GM18517 (cell line): ENCODE data around the gene BUB1.
"Not testable (repeated sequence)": the region's sequence is repeated elsewhere in the genome, so short reads cannot be mapped to it uniquely, and the experiment has no call there.

Experiments used
- ATAC-seq: cut with Tn5 transposase; IDR thresholded peaks from one replicate; pipeline ENCODE4 v1.9.1; 2021; ENCODE audit warnings: mild to moderate bottlenecking, moderate library complexity; ENCODE audit not compliant: unreplicated experiment

The BUB1 gene

DNA sequence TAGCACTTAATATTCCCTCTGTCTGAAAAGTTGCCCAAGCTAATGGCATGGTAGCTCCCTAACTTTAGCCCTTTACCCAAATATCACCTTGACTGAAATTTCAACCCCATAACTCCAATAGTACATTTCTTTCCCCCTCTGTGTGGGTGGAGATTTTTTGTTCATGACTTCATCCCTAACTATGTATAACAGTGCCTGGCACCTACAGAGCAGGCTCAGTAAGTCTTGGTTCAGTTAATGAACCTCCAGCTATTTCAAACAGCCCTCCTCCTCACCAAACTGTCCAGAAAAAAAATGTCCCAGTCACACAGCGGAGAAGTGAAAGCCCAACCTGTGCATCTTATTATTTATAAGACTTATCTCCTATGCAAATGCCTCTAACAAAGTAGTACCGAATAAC lies 18.6 kb downstream of the BUB1 start:
- no peak for ATAC-seq

- no peak for ATAC-seq
These were observed 20.0 kb downstream of the BUB1 start for GRCh38 chr2:110657724-110658305.

- no peak for ATAC-seq
These were observed 22.2 kb downstream of the BUB1 start for GRCh38 chr2:110655701-110656100.

GRCh38 chr2:110653861-110654260 lies 24.0 kb downstream of the BUB1 start:
- ATAC-seq: no peak

DNA sequence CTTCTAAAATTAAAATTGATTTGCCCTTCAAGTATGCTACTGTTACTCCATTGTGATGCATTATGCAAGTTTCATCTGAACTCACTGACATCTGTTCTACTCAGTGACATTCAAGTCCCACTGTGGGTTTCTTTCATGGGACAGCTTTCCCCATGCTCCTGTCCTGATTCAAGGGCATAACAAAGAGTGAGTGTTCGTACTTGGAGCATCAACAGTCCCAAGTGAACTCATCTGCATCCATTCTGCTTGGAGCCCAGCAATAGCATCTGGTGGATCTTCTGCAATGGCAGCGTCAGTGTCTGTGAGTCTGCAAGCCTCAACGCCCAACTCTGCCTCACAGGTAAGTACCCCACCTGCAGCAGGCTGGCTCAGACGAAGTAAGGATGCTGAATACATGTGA lies 27.5 kb downstream of the BUB1 start:
- no peak for ATAC-seq

DNA sequence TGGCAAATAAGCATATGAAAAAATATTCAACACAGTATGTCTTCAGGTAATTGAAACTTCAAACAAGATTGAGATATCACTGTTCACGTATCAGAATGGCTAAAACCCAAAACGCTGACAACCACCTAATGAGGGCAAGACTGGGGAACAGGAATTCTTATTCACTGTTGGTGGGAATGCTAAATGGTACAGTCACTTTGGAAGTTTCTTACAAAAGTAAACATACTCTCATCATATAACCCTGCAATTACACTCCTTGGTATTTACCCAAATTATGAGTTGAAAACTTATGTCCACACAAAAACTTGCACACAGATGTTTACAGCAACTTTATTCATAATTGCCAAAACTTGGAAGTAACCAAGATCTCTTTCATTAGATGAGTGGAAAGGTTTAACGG lies 30.1 kb downstream of the BUB1 start:
- no peak for ATAC-seq

DNA sequence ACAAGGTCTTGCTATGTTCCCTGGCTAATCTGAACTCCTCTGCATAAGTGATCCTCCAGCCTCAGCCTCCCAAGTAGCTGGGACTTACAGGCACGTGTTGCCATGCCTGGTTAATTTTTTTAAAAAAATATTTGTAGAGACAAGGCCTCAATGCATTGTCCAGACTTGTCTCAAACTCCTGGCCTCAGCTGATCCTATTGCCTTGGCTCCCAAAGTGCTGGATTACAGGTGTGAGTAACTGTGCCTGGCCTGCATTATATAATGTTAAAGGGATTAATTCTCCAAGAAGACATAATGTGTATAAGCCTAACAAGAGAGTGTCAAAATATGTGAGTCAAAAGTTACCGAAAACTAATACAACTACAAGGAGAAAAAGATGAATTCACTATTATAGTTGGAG lies 32.2 kb downstream of the BUB1 start:
- ATAC-seq: no peak

- no peak for ATAC-seq
These were observed 33.5 kb downstream of the BUB1 start for GRCh38 chr2:110644357-110644756.

DNA sequence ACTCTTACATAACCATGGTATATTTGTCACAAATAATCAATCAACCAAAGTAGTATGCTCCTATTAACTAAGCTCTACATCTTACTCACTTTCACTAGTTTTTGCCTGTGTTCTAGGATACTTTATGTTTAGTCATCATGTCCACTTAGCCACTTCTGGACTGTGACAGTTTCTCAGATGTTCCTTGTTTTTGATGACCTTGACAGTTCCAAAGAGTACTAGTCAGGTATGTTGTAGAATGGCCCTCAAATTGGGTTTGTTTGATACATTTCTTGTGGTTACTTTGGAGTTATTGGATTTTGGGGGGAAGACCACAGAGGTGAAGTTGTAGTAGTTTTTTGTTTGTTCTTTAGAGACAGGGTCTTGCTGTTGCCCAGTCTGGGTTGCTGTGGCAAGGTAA lies 35.5 kb downstream of the BUB1 start:
- no peak for ATAC-seq

DNA sequence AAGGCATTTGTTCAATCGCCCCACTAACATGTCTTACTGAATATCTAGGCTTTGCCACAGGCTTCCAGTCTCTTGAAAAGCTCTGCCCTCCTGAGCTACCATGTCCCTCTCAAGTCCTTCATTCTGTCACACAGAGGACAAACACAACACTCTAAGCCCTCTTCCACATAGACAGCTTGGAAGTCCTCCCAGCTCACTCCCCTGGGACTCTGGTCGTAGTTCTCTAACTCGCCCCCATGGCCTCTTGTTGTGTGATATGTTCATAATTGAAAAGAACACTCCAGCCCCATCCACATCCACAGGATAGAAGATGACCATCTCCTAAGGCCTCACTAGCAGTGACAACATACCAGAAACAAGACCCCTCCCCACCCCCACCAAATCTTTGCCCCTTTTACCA lies 37.9 kb downstream of the BUB1 start:
- no peak for ATAC-seq

DNA sequence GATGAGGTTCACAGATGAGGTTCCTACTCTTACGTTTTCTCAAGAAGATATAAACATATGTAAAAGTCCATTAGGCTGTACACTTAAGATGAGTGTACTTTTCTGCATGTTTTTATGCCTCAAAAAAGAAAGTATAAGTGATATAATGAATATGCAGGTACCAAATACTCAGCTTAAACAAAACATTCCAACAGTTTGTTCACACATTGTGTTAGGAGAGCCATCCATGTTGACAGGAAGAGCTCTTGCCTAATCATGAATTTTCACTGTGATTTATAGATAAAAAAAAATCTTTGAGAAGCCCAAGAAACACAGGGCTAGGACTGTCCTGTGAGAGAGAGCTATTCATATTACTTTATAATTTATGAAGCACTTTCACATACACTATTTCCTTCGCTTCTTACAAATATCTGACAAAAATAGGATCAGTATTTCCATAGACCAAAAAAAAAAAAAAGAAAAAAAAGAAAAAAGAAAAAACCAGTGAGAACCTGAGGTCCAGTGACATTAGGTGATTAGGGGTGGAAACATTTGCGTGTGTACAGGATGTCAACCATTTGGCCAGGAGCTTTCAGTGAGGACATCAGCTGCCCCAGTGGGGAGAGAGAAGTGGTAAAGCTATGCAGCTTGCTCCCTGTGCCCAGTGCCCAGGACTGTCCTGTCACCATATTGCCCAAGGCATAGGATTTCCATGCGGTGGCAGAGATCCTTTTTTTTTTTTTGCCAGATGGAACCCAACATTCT lies 38.7 kb downstream of the BUB1 start:
- no peak for ATAC-seq

DNA sequence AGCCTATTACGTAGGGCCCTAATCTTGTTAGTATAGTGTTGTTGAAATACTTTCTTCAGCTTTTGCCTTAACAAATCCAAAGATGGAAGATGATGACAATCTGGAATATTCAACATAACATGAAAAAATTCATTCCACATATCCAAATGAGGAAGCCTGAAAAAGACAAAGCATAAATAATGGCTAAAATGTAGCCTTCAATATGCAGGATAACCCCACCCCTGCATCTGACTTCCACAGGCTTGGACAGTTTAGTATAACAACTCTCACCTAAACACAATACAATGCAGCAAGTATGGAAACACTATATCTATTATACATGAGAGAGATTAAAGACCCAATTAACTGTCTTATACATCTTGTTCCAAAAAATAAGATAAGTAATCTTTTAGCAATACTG lies 39.9 kb downstream of the BUB1 start:
- ATAC-seq: no peak

DNA sequence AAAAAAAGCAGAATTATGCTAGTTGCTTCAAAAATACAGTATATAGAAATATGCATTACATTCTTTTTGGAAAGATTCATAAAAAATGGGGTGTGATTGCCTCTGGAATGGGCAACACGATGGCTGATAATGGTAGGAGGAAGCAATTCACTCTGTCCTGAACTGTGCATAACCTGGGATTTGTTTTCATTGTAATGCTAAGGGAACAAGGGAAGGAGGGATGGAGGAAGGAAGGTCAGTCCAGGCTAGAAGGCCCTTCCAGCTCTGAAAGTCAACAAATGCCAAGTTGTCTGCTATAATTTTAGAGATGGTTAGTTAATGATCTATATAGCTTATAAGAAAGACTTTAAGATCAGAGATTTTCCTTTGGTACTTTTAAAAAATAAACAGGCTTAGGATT lies 40.8 kb downstream of the BUB1 start:
- ATAC-seq: no peak

DNA sequence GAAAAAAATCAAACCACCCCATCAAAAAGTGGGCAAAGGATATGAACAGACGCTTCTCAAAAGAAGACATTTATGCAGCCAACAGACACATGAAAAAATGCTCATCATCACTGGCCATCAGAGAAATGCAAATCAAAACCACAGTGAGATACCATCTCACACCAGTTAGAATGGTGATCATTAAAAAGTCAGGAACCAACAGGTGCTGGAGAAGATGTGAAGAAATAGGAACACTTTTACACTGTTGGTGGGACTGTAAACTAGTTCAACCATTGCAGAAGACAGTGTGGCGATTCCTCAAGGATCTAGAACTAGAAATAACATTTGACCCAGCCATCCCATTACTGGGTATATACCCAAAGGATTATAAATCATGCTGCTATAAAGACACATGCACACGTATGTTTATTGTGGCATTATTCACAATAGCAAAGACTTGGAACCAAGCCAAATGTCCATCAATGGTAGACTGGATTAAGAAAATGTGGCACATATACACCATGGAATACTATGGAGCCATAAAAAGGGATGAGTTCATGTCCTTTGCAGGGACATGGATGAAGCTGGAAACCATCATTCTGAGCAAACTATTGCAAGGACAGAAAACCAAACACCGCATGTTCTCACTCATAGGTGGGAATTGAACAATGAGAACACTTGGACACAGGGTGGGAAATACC lies 41.8 kb downstream of the BUB1 start:
- not testable (repeated sequence) for ATAC-seq

- ATAC-seq: not testable (repeated sequence)
These were observed 50.5 kb downstream of the BUB1 start for GRCh38 chr2:110627348-110627747.

DNA sequence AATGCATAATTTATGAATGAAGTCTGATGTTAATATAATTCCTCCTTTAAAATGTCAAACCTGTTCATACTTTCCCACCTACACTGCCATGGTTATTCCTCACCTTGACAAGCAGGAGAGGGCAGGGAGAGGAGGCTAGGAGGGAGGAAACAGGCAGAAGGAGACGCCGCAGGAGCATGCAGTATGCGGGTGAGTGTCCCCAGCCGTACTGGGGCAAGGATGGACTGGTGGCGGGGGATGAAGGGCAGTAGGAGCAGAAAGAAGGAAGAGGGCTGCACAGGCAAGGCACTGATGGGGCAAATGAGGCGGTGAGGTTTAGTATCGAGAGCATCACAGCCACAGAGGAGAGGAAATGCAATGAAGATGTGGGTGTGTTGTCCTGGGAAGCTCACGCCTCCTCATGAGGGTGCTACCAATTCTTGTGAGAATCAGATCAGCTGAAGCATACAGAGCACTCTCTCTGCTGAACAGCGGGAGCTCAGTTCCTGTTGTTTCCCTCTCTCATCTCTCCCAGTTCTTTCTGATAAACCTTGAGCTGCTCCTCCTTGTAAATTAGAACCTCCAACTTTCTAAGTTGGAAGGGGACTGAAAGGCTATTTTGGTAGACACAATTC lies 58.4 kb downstream of the BUB1 start:
- not testable (repeated sequence) for ATAC-seq

DNA sequence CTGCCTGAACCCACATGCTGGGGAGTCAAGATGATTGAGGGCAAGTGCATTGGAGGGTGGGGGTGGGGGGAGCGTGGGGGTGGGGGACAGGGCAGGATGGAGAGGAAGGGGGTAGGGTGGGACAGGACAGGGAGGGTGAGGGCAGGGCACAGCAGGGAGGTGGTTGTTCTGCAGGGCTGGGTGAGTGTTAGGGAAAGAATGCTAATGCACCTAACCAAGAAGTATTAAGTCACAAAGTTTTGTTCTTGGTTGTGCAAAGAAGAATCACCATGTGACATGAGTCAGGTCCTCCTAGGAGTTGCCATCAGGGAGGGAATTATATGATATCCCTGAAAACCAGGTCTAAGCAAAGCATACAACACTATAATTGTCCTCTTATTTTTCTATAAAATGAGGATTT lies 63.9 kb downstream of the BUB1 start:
- not testable (repeated sequence) for ATAC-seq

GRCh38 chr2:110610613-110611250 lies 67.1 kb downstream of the BUB1 start:
- not testable (repeated sequence) for ATAC-seq

- ATAC-seq: not testable (repeated sequence)
These were observed 67.8 kb downstream of the BUB1 start for GRCh38 chr2:110609843-110610612.

GRCh38 chr2:110608788-110609502 lies 68.9 kb downstream of the BUB1 start:
- not testable (repeated sequence) for ATAC-seq
